ENCODE data around the gene ICA1L. TPM values are rescaled to one million over a fixed set of nuclear protein-coding genes. Genes with fewer than 3 reads are reported as not detected.

Gene ICA1L
- total RNA-seq, 4 donors from 2014 or later = 12.1 to 35.7 (median 17.5) TPM

DNA sequence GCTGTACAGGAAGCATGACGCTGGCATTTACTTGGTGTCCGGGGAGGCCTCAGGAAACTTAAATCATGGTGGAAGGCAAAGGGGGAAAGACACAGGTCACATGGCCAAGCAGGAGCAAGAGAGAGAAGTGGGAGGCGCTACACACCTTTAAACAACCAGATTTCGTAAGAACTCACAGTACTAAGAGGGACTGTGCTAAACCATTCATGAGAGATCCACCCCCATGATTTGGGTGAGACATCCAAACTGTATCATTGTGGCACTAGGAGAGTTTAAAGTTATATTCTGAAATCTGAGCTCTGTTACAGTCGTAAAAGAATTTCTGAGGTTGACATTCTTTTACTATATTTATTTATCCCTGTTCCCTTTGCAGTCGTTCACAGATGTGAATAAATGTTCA is 116.6 kb downstream of the ICA1L start:
- TF ChIP-seq, protein P1, sequence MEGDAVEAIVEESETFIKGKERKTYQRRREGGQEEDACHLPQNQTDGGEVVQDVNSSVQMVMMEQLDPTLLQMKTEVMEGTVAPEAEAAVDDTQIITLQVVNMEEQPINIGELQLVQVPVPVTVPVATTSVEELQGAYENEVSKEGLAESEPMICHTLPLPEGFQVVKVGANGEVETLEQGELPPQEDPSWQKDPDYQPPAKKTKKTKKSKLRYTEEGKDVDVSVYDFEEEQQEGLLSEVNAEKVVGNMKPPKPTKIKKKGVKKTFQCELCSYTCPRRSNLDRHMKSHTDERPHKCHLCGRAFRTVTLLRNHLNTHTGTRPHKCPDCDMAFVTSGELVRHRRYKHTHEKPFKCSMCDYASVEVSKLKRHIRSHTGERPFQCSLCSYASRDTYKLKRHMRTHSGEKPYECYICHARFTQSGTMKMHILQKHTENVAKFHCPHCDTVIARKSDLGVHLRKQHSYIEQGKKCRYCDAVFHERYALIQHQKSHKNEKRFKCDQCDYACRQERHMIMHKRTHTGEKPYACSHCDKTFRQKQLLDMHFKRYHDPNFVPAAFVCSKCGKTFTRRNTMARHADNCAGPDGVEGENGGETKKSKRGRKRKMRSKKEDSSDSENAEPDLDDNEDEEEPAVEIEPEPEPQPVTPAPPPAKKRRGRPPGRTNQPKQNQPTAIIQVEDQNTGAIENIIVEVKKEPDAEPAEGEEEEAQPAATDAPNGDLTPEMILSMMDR (IDR thresholded peaks at IDR 0.05) = no peak
- TF ChIP-seq POLR2A (IDR thresholded peaks at IDR 0.05) = no peak
- DNase-seq = no peak
- WGBS, 2 donors = 81 to 95% methylated on average over 6 of the region's 6 CpGs
- Histone ChIP-seq H3K4me3 (replicated peaks in 1 of 3) (no peak overlapping the region), H3K9me3 (no peaks in the 10 kb centered on the region), H3K27me3 (no peaks in the 10 kb centered on the region), H3K27ac (no peak overlapping the region), H3K36me3 (no peaks in the 10 kb centered on the region), H3K4me1 (peaks cover 13 to 36% of the 10 kb centered on the region in 2 donors)
- intact Hi-C loops (cut with DNase I) = no loop called here

DNA sequence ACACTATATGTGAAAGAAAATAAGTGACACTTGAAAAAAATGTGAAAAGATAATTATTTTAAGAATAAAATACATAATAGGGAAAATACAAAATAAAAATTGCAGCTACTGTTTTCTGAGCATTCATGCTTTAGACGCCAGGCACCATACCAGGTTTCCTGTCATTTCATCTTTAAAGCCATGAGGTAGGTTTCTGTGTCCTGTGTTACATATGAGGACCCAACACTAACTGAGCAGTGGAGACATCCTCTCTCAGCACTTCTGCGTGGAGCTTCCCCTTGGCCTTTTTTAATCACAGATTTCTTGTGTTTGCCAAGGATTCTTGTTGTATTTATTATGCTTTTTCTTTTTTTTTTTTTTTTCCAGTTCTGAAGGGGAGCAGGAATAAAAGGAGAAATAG is 119.5 kb downstream of the ICA1L start:
- 75 to 80% methylated on average over 2 of the region's 2 CpGs for WGBS, 2 donors
- intact Hi-C loops (cut with DNase I) = no loop called here
- Histone ChIP-seq H3K4me1 (peaks cover 9 to 11% of the 10 kb centered on the region in 2 donors), H3K27me3 (no peaks in the 10 kb centered on the region), H3K4me3 (replicated peaks in 1 of 3) (no peak overlapping the region), H3K27ac (no peak overlapping the region), H3K9me3 (no peaks in the 10 kb centered on the region), H3K36me3 (no peaks in the 10 kb centered on the region)
- no peak for TF ChIP-seq POLR2A (IDR thresholded peaks at IDR 0.05)
- TF ChIP-seq, protein P1 (IDR thresholded peaks at IDR 0.05) = no peak
- no peak for DNase-seq

DNA sequence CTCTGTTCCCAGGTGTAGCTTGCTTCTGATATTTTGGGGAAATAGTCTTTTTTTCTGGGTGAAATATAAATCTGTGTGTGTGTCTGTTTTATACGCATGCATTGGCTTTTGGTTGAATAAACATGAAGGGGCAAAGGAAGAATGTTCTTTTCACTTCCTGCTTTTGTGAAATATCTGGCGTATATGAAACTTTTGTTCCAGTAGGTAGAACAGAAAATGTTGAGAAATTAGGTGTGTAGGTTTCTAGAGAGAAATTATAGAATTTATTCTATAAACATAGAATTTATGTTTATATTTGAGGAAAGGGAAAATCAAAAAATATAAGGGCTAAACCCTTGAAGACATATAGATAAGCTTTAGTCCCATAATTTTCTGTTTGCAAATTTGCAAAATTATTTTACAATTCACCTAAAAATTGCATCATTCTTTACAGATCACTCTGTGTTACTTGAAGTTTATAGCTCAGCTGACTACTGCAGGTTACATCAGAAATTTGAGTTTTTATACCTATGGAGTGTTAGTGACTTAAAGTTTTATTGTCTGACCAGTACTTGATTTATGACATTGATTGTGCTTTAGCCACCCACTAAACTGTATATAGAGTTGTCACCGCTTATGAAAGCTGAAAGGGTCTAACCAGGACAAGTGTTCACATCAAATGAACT is 120.7 kb downstream of the ICA1L start:
- peaks cover 0 to under 1% of the 10 kb centered on the region in 2 donors for H3K4me1 ChIP-seq
- H3K9me3 ChIP-seq = no peaks in the 10 kb centered on the region
- no peak overlapping the region for H3K4me3 ChIP-seq (replicated peaks in 1 of 3)
- no peak overlapping the region for H3K27ac ChIP-seq
- H3K27me3 ChIP-seq = no peaks in the 10 kb centered on the region
- H3K36me3 ChIP-seq = no peaks in the 10 kb centered on the region
- WGBS, 2 donors = 79 to 82% methylated on average over 3 of the region's 3 CpGs
- intact Hi-C loops (cut with DNase I) = no loop called here
- DNase-seq = no peak
- no peak for TF ChIP-seq POLR2A (IDR thresholded peaks at IDR 0.05)
- TF ChIP-seq, protein P1 (IDR thresholded peaks at IDR 0.05) = no peak

DNA sequence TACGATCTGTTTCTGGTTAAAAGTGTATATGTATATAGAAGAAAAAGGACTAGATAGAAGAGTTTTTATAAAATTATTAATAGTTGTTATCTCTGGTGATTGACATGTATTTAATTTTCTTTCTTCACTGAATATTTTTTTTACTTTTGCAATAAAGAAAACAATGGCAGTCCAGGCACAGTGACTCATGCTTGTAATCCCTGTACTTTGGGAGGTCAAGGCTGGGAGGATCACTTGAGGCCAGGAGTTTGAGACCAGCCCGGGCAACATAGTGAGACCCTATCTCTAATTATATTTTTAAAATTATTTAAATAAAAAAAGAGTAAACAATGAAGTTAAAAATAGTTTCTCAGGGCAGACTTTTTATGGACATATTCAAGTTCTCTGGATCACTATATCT is 122.1 kb downstream of the ICA1L start:
- 93 to 95% methylated on average over 2 of the region's 2 CpGs for WGBS, 2 donors
- no peak for TF ChIP-seq POLR2A (IDR thresholded peaks at IDR 0.05)
- TF ChIP-seq, protein P1 (IDR thresholded peaks at IDR 0.05) = no peak

DNA sequence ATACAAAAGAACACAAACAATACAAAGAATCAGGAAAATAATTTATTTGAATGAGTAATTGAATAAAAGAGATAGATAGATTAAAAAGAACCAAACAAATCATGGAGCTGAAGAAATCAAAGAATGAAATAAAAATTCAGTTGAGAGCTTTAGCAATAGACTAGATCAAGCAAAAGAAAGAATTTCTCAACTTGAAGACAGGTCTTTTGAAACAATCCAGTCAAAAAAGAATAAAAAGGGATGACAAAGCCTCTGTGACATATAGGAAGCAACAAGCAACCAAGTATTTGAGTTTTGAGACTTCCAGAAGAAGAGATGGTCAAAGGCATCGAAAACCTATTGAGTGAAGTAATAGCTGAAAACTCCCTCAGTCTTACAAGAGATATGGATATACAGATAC is 128.0 kb downstream of the ICA1L start:
- intact Hi-C loops (cut with DNase I) = no loop called here
- TF ChIP-seq POLR2A (IDR thresholded peaks at IDR 0.05) = no peak
- TF ChIP-seq, protein P1 (IDR thresholded peaks at IDR 0.05) = no peak
- no peak for DNase-seq
- WGBS, 2 donors = 92 to 93% methylated on average over 1 of the region's 1 CpG
- Histone ChIP-seq H3K36me3 (no peaks in the 10 kb centered on the region), H3K4me1 (no peaks in the 10 kb centered on the region), H3K9me3 (no peaks in the 10 kb centered on the region), H3K27me3 (no peaks in the 10 kb centered on the region), H3K27ac (no peak overlapping the region), H3K4me3 (replicated peaks in 1 of 3) (no peak overlapping the region)

More for the DNA sequence above, 122.1 kb downstream of the ICA1L start:
- Histone ChIP-seq H3K4me3 (replicated peaks in 1 of 3) (no peak overlapping the region), H3K4me1 (no peaks in the 10 kb centered on the region), H3K9me3 (no peaks in the 10 kb centered on the region), H3K27ac (no peak overlapping the region), H3K36me3 (no peaks in the 10 kb centered on the region), H3K27me3 (no peaks in the 10 kb centered on the region)
- no peak for DNase-seq
- intact Hi-C loops (cut with DNase I) = no loop called here

All from thyroid gland (tissue), 4 donors.